ENCODE measurements around the gene U2AF2. TPM values are rescaled to one million over a fixed set of nuclear protein-coding genes. Genes with fewer than 3 reads are reported as not detected.

The U2AF2 gene
- total and polyA plus RNA-seq, 2 experiments from 2014 or later: 73.1 to 233 TPM

DNA sequence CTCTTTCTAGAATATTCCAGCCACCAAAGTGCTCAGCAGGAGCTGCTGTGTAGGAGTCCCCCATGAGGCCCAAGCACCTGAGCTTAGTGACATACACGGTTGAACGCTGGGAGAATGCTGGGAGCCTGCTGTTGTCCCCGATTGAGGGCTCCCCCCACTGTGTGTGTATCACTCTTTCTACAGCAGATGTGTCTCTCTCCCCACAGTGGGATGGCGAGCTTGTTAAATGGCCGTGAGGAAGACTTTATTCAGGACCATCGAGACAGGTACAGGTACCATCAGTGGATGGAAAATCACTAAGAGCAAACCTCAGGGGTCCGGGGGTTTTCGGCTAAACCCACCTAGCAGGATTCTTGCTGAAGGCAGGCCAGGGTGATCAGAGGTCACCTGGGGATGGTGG is 42.9 kb downstream of the U2AF2 start:
- Histone ChIP-seq H3K27ac (ENCODE audit: low read depth) (no peak overlapping the region), H3K4me1 (ENCODE audit: insufficient read depth) (no peaks in the 10 kb centered on the region), H3K4me2 (no peak overlapping the region), H3K79me2 (replicated peaks; ENCODE audit: insufficient read depth) (no peaks in the 10 kb centered on the region), H3K4me3 (no peak overlapping the region), H3K9me2 (ENCODE audit: insufficient read depth) (no peaks in the 10 kb centered on the region), H2AFZ (no peak overlapping the region), H4K20me1 (replicated peaks; ENCODE audit: insufficient read depth) (no peaks in the 10 kb centered on the region; the same call in 1 of the 2 replicates), H3F3A (replicated peaks; ENCODE audit: low read depth) (no peaks in the 10 kb centered on the region), H3K36me3 (ENCODE audit: insufficient read depth) (no peaks in the 10 kb centered on the region), H3K27me3 (ENCODE audit: insufficient read depth) (no peaks in the 10 kb centered on the region)
- TF ChIP-seq, protein P1, sequence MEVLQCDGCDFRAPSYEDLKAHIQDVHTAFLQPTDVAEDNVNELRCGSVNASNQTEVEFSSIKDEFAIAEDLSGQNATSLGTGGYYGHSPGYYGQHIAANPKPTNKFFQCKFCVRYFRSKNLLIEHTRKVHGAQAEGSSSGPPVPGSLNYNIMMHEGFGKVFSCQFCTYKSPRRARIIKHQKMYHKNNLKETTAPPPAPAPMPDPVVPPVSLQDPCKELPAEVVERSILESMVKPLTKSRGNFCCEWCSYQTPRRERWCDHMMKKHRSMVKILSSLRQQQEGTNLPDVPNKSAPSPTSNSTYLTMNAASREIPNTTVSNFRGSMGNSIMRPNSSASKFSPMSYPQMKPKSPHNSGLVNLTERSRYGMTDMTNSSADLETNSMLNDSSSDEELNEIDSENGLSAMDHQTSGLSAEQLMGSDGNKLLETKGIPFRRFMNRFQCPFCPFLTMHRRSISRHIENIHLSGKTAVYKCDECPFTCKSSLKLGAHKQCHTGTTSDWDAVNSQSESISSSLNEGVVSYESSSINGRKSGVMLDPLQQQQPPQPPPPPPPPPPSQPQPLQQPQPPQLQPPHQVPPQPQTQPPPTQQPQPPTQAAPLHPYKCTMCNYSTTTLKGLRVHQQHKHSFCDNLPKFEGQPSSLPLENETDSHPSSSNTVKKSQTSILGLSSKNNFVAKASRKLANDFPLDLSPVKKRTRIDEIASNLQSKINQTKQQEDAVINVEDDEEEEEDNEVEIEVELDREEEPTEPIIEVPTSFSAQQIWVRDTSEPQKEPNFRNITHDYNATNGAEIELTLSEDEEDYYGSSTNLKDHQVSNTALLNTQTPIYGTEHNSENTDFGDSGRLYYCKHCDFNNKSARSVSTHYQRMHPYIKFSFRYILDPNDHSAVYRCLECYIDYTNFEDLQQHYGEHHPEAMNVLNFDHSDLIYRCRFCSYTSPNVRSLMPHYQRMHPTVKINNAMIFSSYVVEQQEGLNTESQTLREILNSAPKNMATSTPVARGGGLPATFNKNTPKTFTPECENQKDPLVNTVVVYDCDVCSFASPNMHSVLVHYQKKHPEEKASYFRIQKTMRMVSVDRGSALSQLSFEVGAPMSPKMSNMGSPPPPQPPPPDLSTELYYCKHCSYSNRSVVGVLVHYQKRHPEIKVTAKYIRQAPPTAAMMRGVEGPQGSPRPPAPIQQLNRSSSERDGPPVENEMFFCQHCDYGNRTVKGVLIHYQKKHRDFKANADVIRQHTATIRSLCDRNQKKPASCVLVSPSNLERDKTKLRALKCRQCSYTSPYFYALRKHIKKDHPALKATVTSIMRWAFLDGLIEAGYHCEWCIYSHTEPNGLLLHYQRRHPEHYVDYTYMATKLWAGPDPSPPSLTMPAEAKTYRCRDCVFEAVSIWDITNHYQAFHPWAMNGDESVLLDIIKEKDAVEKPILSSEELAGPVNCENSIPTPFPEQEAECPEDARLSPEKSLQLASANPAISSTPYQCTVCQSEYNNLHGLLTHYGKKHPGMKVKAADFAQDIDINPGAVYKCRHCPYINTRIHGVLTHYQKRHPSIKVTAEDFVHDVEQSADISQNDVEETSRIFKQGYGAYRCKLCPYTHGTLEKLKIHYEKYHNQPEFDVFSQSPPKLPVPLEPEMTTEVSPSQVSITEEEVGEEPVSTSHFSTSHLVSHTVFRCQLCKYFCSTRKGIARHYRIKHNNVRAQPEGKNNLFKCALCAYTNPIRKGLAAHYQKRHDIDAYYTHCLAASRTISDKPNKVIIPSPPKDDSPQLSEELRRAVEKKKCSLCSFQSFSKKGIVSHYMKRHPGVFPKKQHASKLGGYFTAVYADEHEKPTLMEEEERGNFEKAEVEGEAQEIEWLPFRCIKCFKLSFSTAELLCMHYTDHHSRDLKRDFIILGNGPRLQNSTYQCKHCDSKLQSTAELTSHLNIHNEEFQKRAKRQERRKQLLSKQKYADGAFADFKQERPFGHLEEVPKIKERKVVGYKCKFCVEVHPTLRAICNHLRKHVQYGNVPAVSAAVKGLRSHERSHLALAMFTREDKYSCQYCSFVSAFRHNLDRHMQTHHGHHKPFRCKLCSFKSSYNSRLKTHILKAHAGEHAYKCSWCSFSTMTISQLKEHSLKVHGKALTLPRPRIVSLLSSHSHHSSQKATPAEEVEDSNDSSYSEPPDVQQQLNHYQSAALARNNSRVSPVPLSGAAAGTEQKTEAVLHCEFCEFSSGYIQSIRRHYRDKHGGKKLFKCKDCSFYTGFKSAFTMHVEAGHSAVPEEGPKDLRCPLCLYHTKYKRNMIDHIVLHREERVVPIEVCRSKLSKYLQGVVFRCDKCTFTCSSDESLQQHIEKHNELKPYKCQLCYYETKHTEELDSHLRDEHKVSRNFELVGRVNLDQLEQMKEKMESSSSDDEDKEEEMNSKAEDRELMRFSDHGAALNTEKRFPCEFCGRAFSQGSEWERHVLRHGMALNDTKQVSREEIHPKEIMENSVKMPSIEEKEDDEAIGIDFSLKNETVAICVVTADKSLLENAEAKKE (CRISPR knock-in tag; IDR thresholded peaks at IDR 0.05): no peak
- no peak for TF ChIP-seq POLR2AphosphoS5 (IDR thresholded peaks at IDR 0.05; ENCODE audit: low read depth)
- TF ChIP-seq, protein P2, sequence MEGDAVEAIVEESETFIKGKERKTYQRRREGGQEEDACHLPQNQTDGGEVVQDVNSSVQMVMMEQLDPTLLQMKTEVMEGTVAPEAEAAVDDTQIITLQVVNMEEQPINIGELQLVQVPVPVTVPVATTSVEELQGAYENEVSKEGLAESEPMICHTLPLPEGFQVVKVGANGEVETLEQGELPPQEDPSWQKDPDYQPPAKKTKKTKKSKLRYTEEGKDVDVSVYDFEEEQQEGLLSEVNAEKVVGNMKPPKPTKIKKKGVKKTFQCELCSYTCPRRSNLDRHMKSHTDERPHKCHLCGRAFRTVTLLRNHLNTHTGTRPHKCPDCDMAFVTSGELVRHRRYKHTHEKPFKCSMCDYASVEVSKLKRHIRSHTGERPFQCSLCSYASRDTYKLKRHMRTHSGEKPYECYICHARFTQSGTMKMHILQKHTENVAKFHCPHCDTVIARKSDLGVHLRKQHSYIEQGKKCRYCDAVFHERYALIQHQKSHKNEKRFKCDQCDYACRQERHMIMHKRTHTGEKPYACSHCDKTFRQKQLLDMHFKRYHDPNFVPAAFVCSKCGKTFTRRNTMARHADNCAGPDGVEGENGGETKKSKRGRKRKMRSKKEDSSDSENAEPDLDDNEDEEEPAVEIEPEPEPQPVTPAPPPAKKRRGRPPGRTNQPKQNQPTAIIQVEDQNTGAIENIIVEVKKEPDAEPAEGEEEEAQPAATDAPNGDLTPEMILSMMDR (conservative IDR thresholded peaks at IDR 0.05; ENCODE audit: low read depth in 2 of 2): no peak
- TF ChIP-seq STAT1 (IDR thresholded peaks at IDR 0.05; ENCODE audit: unreplicated experiment): no peak
- TF ChIP-seq EZH2phosphoT487 (IDR thresholded peaks at IDR 0.05; ENCODE audit: unreplicated experiment): no peak
- TF ChIP-seq NANOG (IDR thresholded peaks at IDR 0.05; ENCODE audit: borderline replicate concordance): no peak
- TF ChIP-seq CREB1 (CRISPR knock-in tag; IDR thresholded peaks at IDR 0.05; ENCODE audit: low read depth): no peak
- TF ChIP-seq, protein P3, sequence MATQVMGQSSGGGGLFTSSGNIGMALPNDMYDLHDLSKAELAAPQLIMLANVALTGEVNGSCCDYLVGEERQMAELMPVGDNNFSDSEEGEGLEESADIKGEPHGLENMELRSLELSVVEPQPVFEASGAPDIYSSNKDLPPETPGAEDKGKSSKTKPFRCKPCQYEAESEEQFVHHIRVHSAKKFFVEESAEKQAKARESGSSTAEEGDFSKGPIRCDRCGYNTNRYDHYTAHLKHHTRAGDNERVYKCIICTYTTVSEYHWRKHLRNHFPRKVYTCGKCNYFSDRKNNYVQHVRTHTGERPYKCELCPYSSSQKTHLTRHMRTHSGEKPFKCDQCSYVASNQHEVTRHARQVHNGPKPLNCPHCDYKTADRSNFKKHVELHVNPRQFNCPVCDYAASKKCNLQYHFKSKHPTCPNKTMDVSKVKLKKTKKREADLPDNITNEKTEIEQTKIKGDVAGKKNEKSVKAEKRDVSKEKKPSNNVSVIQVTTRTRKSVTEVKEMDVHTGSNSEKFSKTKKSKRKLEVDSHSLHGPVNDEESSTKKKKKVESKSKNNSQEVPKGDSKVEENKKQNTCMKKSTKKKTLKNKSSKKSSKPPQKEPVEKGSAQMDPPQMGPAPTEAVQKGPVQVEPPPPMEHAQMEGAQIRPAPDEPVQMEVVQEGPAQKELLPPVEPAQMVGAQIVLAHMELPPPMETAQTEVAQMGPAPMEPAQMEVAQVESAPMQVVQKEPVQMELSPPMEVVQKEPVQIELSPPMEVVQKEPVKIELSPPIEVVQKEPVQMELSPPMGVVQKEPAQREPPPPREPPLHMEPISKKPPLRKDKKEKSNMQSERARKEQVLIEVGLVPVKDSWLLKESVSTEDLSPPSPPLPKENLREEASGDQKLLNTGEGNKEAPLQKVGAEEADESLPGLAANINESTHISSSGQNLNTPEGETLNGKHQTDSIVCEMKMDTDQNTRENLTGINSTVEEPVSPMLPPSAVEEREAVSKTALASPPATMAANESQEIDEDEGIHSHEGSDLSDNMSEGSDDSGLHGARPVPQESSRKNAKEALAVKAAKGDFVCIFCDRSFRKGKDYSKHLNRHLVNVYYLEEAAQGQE (IDR thresholded peaks at IDR 0.05; ENCODE audit: unreplicated experiment): no peak
- TF ChIP-seq EZH2 (IDR thresholded peaks at IDR 0.05; ENCODE audit: low read depth, unreplicated experiment): no peak
- Mint-ChIP-seq H3K4me3 (no peak overlapping the region), H3K4me1 (no peaks in the 10 kb centered on the region; the same call in 2 of the 3 replicates), H3K36me3 (ENCODE audit: low read depth) (peaks cover 54% of the 10 kb centered on the region), H3K27ac (no peak overlapping the region), H3K9me3 (peaks cover 9% of the 10 kb centered on the region), H3K27me3 (ENCODE audit: insufficient read depth, low read depth, poor library complexity) (peaks cover 4% of the 10 kb centered on the region)
- ATAC-seq (no peak), DNase-seq (ENCODE audit: low spot score) (no peak)

Measured in GM23338 (cell line).